K562 (cell line): Measurements from ENCODE around the gene EML3. TPM values are rescaled to one million over a fixed set of nuclear protein-coding genes. Genes with fewer than 3 reads are reported as not detected.

Experiments
- ATAC-seq: fragments of 200-7000 bp; cut with Tn5 transposase; 3 replicates; pipeline ENCODE4 v1.9.1; 2020; ENCODE audit warnings: moderate library complexity
- BruUV-seq: library from RNA; stranded (reverse); fragments of 400-500 nt; replicated peaks from 2 replicates; lab custom pipeline; 2021; lab: Mats Ljungman, UMichigan
- CTCF ChIA-PET: fragments of 300-600 bp; formaldehyde crosslinking; extraction: SDS; loops from one replicate; lab custom pipeline; 2021; ENCODE audit warnings: low intra/inter-chr PET ratio; lab: Yijun Ruan, JAX
- POLR2A ChIA-PET: fragments of 300-600, 350-650 bp; sonication (Branson Sonifier 250); formaldehyde crosslinking; extraction: SDS; loops from one replicate; lab custom pipeline; 2021; ENCODE audit warnings: antibody characterized with exemption, inconsistent platforms; lab: Yijun Ruan, JAX
- DNase-seq, 4 experiments: peaks; one replicate each; pipeline versions ENCODE4 v3.0.0 to v3.0.0-alpha.2; 2011 to 2018; ENCODE audit warnings: low spot score in 3 of 4, mixed read lengths in 3 of 4; ENCODE audit errors: extremely low read depth in 1 of 4
- FAIRE-seq: peaks from 2 replicates; lab custom pipeline; 2011; peaks lifted over from hg19 to GRCh38; lab: Jason Lieb, UNC
- H2AFZ ChIP-seq: 2 replicates; pipeline ENCODE4 v1.6.0; 2011; ENCODE audit warnings: low read depth, low read length, control low read depth, inconsistent platforms
- H3K27ac ChIP-seq: fragments of 200-600 bp; 3 replicates; pipeline ENCODE4 v1.8.0; 2011; ENCODE audit warnings: low read depth, mild to moderate bottlenecking, control low read depth, inconsistent platforms, low read length, moderate library complexity, mixed read lengths; ENCODE audit errors: extremely low read depth
- H3K27me3 ChIP-seq, 2 experiments: fragments of 300-600 bp in 1 of 2; 2 replicates in 1 of 2; 3 replicates in 1 of 2; pipeline versions ENCODE4 v1.6.0 to v1.8.0; 2011; ENCODE audit warnings: inconsistent platforms in 2 of 2, low read length in 2 of 2, mild to moderate bottlenecking in 1 of 2, mixed read lengths in 1 of 2, moderate library complexity in 1 of 2; ENCODE audit not compliant: control insufficient read depth in 2 of 2, insufficient read depth in 2 of 2
- H3K36me3 ChIP-seq: fragments of 300-600 bp; 3 replicates; pipeline ENCODE4 v1.8.0; 2011; ENCODE audit warnings: mild to moderate bottlenecking, low read length, inconsistent platforms; ENCODE audit not compliant: control insufficient read depth, insufficient read depth
- H3K4me1 ChIP-seq, 2 experiments: fragments of 200-600 bp in 1 of 2; replicated peaks in 1 of 2; 2 replicates in 1 of 2; 3 replicates in 1 of 2; pipeline versions ENCODE4 v1.5.1 to v1.8.0; 2011; ENCODE audit warnings: inconsistent platforms in 2 of 2, low read length in 2 of 2, mild to moderate bottlenecking in 1 of 2, mixed read lengths in 1 of 2, moderate library complexity in 1 of 2; ENCODE audit not compliant: control insufficient read depth in 2 of 2, insufficient read depth in 2 of 2
- H3K4me2 ChIP-seq: 2 replicates; pipeline ENCODE4 v1.6.1; 2011; ENCODE audit warnings: low read length, control low read depth, inconsistent platforms, mixed read lengths; ENCODE audit not compliant: insufficient read depth
- H3K4me3 ChIP-seq: fragments of 200-600 bp; sonication (generic), shearing (Covaris generic); 2 replicates; pipeline ENCODE4 v1.5.1; 2016; ENCODE audit warnings: control low read depth, inconsistent platforms
- H3K79me2 ChIP-seq: fragments of 200-600 bp; 3 replicates; pipeline ENCODE4 v1.8.0; 2011; ENCODE audit warnings: low read length, inconsistent platforms; ENCODE audit not compliant: control insufficient read depth, insufficient read depth
- H3K9ac ChIP-seq, 2 experiments: 2 replicates each; pipeline versions ENCODE4 v1.6.0 to v1.6.1; 2011; ENCODE audit warnings: low read depth in 2 of 2, low read length in 2 of 2, control low read depth in 1 of 2, inconsistent platforms in 1 of 2, mild to moderate bottlenecking in 1 of 2, mixed read lengths in 1 of 2; ENCODE audit not compliant: insufficient read depth in 1 of 2
- H3K9me1 ChIP-seq: one replicate; pipeline ENCODE4 v1.6.0; 2011; ENCODE audit warnings: inconsistent platforms, mild to moderate bottlenecking, low read length, moderate library complexity; ENCODE audit not compliant: control insufficient read depth, insufficient read depth
- H3K9me3 ChIP-seq: replicated peaks from 2 replicates; pipeline ENCODE4 v1.5.1; 2011; ENCODE audit warnings: low read depth, low read length, inconsistent platforms; ENCODE audit not compliant: control insufficient read depth, insufficient read depth
- H4K20me1 ChIP-seq: replicated peaks from 2 replicates; pipeline ENCODE4 v1.6.1; 2011; ENCODE audit warnings: low read length, inconsistent platforms, mixed read lengths; ENCODE audit not compliant: control insufficient read depth, insufficient read depth
- E2F6 ChIP-seq, 2 experiments: IDR thresholded peaks; 2 replicates each; pipeline ENCODE4 v1.6.1; 2011; ENCODE audit warnings: borderline replicate concordance in 1 of 2, control low read depth in 1 of 2, low read depth in 1 of 2, low read length in 1 of 2, mild to moderate bottlenecking in 1 of 2, mixed read lengths in 1 of 2, moderate library complexity in 1 of 2; ENCODE audit not compliant: insufficient read depth in 1 of 2, insufficient read length in 1 of 2, poor library complexity in 1 of 2, severe bottlenecking in 1 of 2; ENCODE audit errors: extremely low read depth in 1 of 2
- MAZ ChIP-seq, 2 experiments: fragments of 450-650 bp in 1 of 2; sonication (generic) in 1 of 2; formaldehyde crosslinking; IDR thresholded peaks in 1 of 2; conservative IDR thresholded peaks in 1 of 2; 2 replicates each; pipeline versions ENCODE4 v1.4.0 to v1.5.0; 2020; ENCODE audit warnings: mild to moderate bottlenecking in 1 of 2, missing genetic modification reagents in 1 of 2
- ZNF668 ChIP-seq: fragments of 250-450 bp; sonication (Bioruptor Pico); IDR thresholded peaks from 2 replicates; pipeline ENCODE4 v1.8.0; 2022; ENCODE audit warnings: mild to moderate bottlenecking, inconsistent platforms
- WGBS: fragments of 100-300 bp; shearing (Covaris generic); methylation state at CpG from one replicate; pipeline ENCODE4 v1.1.6; 2016; ENCODE audit warnings: low coverage, mixed read lengths; ENCODE audit not compliant: insufficient coverage; ENCODE audit errors: missing lambda C conversion rate; 5-methylcytosine and 5-hydroxymethylcytosine counted together
- in situ Hi-C: fragments of 300-500 bp; cut with MboI; formaldehyde crosslinking; loops from 4 replicates; pipeline ENCODE4 v1.15.0; 2018; ENCODE audit warnings: inconsistent platforms, mixed read lengths
- intact Hi-C: fragments of 100-400 bp; cut with micrococcal nuclease; formaldehyde crosslinking; loops from 2 replicates; pipeline ENCODE4 v1.14.2; 2022
- polyA plus RNA-seq, 8 experiments: library from polyadenylated mRNA; depleted of rRNA in 4 of 8; stranded (reverse) in 5 of 8; unstranded in 3 of 8; fragments of >200 nt; fragmentation: Nextera tagmentation in 2 of 8; fragmentation: Illumina TruSeq in 1 of 8; extraction: Ambion mirVana in 2 of 8; extraction: Trizol in 1 of 8; gene quantifications; 2 replicates each; pipeline versions ENCODE4 v1.2.1 to v1.2.3, GENCODE V29; 2011 to 2014; ENCODE audit warnings: inconsistent platforms in 1 of 8, missing spikeins in 1 of 8
- total RNA-seq, 7 experiments: library from RNA; depleted of rRNA in 6 of 7; stranded (reverse); fragments of >200 nt in 6 of 7; fragmentation: Illumina TruSeq in 2 of 7; extraction: Trizol in 2 of 7; gene quantifications; 2 replicates each; pipeline versions ENCODE4 v1.2.1 to v1.2.3, GENCODE V29; 2011 to 2021; ENCODE audit warnings: low replicate concordance in 1 of 7
- TF ChIP-seq, protein P1 (sequence below): fragments of 450-650 bp; IDR thresholded peaks from 2 replicates; pipeline ENCODE4 v1.6.1; 2016; ENCODE audit warnings: low read depth, mild to moderate bottlenecking, moderate library complexity

Gene EML3
- total and polyA plus RNA-seq, 9 of the 15 experiments (the other 6 are each of a cell fraction or from before 2014, with no cell fraction given): 0.32 to 90.5 (median 26.4) TPM

GRCh38 chr11:62593434-62594044 lies 19.0 kb downstream of the EML3 start (continued):
- TF ChIP-seq, protein P1, sequence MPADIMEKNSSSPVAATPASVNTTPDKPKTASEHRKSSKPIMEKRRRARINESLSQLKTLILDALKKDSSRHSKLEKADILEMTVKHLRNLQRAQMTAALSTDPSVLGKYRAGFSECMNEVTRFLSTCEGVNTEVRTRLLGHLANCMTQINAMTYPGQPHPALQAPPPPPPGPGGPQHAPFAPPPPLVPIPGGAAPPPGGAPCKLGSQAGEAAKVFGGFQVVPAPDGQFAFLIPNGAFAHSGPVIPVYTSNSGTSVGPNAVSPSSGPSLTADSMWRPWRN: no peak
- peak in 1 of 2 experiments; percentile 16 for TF ChIP-seq E2F6 (IDR thresholded peaks at IDR 0.05; ENCODE audit: borderline replicate concordance in 1 of 2, extremely low read depth in 1 of 2, insufficient read depth in 1 of 2, insufficient read length in 1 of 2, low read depth in 1 of 2, low read length in 1 of 2, poor library complexity in 1 of 2, severe bottlenecking in 1 of 2)

DNA sequence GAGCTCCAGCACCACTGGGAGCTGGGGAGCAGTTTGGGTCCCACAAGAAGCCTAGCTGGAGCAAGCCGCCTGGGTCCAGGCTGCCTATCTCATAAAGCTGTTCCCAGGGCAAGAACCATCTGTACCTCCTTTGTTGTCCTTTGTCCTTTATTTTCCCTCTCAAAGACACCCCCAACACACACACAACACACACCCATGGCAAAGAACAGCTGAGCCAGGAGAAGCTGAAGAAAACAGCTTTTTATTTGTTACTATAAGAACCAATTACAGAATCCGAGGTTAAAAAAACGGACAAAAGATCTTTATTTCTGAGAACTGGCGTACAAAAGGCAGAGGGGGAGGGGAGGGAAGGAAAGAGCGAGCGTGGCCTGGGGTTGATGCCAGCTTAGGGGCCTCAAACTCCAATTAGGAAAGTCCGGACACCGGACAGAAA lies 19.6 kb downstream of the EML3 start:
- 44% methylated on average over 8 of the region's 8 CpGs for WGBS
- Histone ChIP-seq H3K9me1 (no peaks in the 10 kb centered on the region), H3K4me3 (no peak overlapping the region), H3K36me3 (peaks cover 71% of the 10 kb centered on the region), H3K4me1 (peaks cover 24 to 25% of the 10 kb centered on the region in 2 experiments), H3K9ac (peak overlapping the region; percentile 86 to 92; a peak in 3 of 4 replicates), H2AFZ (no peak overlapping the region), H3K27ac (peak overlapping the region; percentile 90), H3K79me2 (peaks cover 52% of the 10 kb centered on the region), H3K4me2 (peak overlapping the region; percentile 98), H4K20me1 (no peaks in the 10 kb centered on the region), H3K9me3 (no peaks in the 10 kb centered on the region), H3K27me3 (no peaks in the 10 kb centered on the region)
- TF ChIP-seq ZNF668 (CRISPR knock-in tag) (no peak), MAZ (CRISPR knock-in tag; conservative IDR thresholded peaks at IDR 0.05 in 1 of 2, IDR thresholded peaks at IDR 0.05 in 1 of 2) (0 out of 4 replicates have a peak, but pooled peaks of 1 of the 2 experiments have one; percentile 7)
- ATAC-seq: no peak
- ChIA-PET POLR2A (interaction anchor here (0.6 to 2.9 kb wide), 8 partner anchors 8 to 114 kb away, joined by 3 to 45 read pairs (median 3); partner anchors contain the start of genes BSCL2, C11orf98, CSKMT and GNG3), CTCF (interaction anchor here (0.8 kb wide), 1 partner anchor 19 kb away, joined by 3 read pairs; the partner anchor contains the start of gene EML3)
- intact Hi-C loops (loop anchor here (2.0 to 10.0 kb wide), 5 partner anchors 99 to 292 kb away; partner anchors contain the start of genes HNRNPUL2, SLC3A2 and TTC9C), in situ Hi-C loops (no loop called here)
- DNase-seq: no peak
- no peak for FAIRE-seq
- no TSS peak for BruUV-seq
